Measurements from ENCODE around the gene TRAF6. TPM values are rescaled to one million over a fixed set of nuclear protein-coding genes. Genes with fewer than 3 reads are reported as not detected.

Gene TRAF6
- total RNA-seq, 1 experiment from 2014 or later, result 6.6 TPM

DNA sequence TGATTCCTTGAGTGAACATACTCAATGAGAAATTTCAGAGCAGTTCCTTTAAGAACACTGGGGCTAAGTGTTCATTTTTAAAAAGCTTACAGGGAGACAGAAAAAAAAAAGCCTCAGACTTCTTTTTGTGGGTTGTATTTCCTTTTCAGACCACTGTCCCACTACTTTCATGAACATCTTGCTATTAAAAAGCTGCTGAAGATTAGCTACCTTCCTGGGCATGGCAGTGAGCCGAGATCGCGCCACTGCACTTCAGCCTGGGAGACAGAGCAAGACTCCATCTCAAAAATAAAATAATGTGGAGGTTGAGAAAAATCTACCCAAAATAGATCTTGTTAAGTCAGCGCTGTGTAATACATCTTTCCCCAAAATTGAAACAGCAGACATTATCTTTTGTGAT, 10.8 kb downstream of the TRAF6 start (continued):
- TF ChIP-seq, protein P1, sequence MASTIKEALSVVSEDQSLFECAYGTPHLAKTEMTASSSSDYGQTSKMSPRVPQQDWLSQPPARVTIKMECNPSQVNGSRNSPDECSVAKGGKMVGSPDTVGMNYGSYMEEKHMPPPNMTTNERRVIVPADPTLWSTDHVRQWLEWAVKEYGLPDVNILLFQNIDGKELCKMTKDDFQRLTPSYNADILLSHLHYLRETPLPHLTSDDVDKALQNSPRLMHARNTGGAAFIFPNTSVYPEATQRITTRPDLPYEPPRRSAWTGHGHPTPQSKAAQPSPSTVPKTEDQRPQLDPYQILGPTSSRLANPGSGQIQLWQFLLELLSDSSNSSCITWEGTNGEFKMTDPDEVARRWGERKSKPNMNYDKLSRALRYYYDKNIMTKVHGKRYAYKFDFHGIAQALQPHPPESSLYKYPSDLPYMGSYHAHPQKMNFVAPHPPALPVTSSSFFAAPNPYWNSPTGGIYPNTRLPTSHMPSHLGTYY (CRISPR knock-in tag; IDR thresholded peaks at IDR 0.05), result no peak
- TF ChIP-seq OVOL2 (CRISPR knock-in tag; IDR thresholded peaks at IDR 0.05; ENCODE audit: borderline replicate concordance) (no peak), MYBL2 (CRISPR knock-in tag; IDR thresholded peaks at IDR 0.05) (no peak), TEAD1 (CRISPR knock-in tag; IDR thresholded peaks at IDR 0.05) (no peak), JAZF1 (CRISPR knock-in tag; IDR thresholded peaks at IDR 0.05) (no peak)

DNA sequence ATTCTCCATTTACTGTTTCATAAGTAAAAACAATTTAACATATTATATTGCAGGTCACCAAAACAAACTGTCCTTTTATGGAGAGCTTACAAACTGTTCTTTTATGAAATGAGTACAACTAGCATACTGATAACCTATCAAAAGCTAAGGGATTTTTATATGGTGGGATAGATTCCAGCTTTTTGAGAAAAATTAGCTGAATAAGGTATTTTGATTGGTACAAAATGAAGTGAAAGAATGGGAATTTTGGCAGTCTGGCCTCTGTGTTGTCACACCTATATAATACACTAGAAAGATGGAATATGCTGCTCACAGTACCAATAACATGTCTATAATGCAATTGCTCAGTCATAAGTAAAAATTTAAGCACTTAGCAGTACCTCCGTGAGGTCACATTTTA, 11.4 kb downstream of the TRAF6 start:
- ChIA-PET CTCF (no interaction called here), POLR2A (interaction anchor here (0.8 kb wide), 1 partner anchor 12 kb away, joined by 4 read pairs; the partner anchor contains the start of gene TRAF6)
- Mint-ChIP-seq H3K27ac (no peak overlapping the region), H3K4me3 (no peak overlapping the region), H3K4me1 (no peaks in the 10 kb centered on the region), H3K27me3 (ENCODE audit: low read depth) (no peaks in the 10 kb centered on the region), H3K9me3 (no peaks in the 10 kb centered on the region), H3K36me3 (no peaks in the 10 kb centered on the region)
- no peak for ATAC-seq
- DNase-seq (ENCODE audit: low spot score), result no peak
- TF ChIP-seq ZNF138 (CRISPR knock-in tag; conservative IDR thresholded peaks at IDR 0.05), result no peak
- TF ChIP-seq, protein P2, sequence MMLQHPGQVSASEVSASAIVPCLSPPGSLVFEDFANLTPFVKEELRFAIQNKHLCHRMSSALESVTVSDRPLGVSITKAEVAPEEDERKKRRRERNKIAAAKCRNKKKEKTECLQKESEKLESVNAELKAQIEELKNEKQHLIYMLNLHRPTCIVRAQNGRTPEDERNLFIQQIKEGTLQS (CRISPR knock-in tag; conservative IDR thresholded peaks at IDR 0.05), result no peak
- no peak for TF ChIP-seq RORB (CRISPR knock-in tag; IDR thresholded peaks at IDR 0.05)
- TF ChIP-seq JUN (CRISPR knock-in tag; IDR thresholded peaks at IDR 0.05), result no peak
- TF ChIP-seq, protein P3, sequence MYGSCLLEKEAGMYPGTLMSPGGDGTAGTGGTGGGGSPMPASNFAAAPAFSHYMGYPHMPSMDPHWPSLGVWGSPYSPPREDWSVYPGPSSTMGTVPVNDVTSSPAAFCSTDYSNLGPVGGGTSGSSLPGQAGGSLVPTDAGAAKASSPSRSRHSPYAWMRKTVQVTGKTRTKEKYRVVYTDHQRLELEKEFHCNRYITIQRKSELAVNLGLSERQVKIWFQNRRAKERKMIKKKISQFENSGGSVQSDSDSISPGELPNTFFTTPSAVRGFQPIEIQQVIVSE (CRISPR knock-in tag; IDR thresholded peaks at IDR 0.05; ENCODE audit: borderline replicate concordance), result no peak
- TF ChIP-seq, protein P4, sequence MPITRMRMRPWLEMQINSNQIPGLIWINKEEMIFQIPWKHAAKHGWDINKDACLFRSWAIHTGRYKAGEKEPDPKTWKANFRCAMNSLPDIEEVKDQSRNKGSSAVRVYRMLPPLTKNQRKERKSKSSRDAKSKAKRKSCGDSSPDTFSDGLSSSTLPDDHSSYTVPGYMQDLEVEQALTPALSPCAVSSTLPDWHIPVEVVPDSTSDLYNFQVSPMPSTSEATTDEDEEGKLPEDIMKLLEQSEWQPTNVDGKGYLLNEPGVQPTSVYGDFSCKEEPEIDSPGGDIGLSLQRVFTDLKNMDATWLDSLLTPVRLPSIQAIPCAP (CRISPR knock-in tag; IDR thresholded peaks at IDR 0.05), result no peak
- no peak for TF ChIP-seq NR3C1 (CRISPR knock-in tag; conservative IDR thresholded peaks at IDR 0.05; ENCODE audit: low read depth)
- no peak for TF ChIP-seq NFYB (CRISPR knock-in tag; conservative IDR thresholded peaks at IDR 0.05; ENCODE audit: low read depth)
- no peak for TF ChIP-seq OVOL2 (CRISPR knock-in tag; IDR thresholded peaks at IDR 0.05; ENCODE audit: borderline replicate concordance)
- no peak for TF ChIP-seq SMAD4 (CRISPR knock-in tag; IDR thresholded peaks at IDR 0.05)

DNA sequence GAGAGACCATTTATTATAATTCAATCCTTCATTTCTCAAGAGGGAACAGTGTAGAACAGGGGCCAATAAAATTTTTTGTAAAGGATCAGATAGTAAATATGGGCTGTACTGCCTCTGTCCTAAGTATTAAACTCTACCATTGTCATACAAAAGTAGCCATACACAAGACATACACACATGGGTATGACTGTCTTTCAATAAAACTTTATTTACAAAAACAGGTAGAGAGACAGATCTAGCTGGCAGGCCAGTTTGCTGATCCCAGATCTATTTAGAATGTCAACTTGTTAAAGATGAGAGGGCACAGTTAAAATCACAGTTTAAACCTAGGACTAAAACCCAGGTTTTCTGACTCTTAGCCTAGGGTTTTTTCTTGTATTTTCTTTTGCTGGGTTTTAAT, 16.7 kb downstream of the TRAF6 start:
- H3K9me3 Mint-ChIP-seq, result no peaks in the 10 kb centered on the region

DNA sequence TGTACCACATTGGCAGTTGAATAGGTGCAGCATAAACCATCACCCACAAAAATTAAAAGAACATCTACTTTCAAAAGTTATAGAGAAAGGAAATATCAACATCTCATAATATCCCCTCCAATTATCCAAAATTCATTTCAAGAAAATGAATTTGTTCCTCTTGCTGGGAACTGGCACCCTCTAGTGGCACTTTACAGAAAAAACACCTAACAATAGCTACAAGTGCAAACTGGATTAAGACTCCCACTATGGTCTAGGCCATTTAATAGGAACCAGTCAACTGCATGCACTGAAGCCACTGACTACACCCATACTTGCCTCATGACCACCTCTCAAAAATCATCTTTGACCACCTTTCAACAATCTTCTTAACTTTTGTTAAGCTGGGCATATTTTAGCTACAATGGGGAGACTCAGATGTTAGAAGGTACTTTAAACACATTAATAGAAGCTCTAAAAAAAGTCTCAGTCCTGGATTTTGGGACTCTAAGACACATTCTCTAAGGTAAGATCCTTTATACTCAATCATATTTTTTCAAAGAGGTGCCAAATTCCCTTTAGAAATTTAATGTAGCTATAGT, 17.3 kb downstream of the TRAF6 start:
- no peak for DNase-seq (ENCODE audit: low spot score)
- CTCF ChIA-PET, result interaction anchor here (0.6 to 2.0 kb wide), 41 partner anchors 8 to 882 kb away, joined by 3 to 49 read pairs (median 5); partner anchors contain the start of genes PRR5L and TRAF6
- Mint-ChIP-seq H3K4me1 (no peaks in the 10 kb centered on the region), H3K36me3 (peaks cover 12% of the 10 kb centered on the region), H3K4me3 (no peak overlapping the region), H3K27me3 (ENCODE audit: low read depth) (no peaks in the 10 kb centered on the region), H3K9me3 (no peaks in the 10 kb centered on the region), H3K27ac (no peak overlapping the region)
- POLR2A ChIA-PET, result interaction anchor here (0.6 to 0.8 kb wide), 2 partner anchors 201 to 772 kb away, joined by 4 read pairs; no protein-coding TSS in a partner anchor
- TF ChIP-seq, protein P5, sequence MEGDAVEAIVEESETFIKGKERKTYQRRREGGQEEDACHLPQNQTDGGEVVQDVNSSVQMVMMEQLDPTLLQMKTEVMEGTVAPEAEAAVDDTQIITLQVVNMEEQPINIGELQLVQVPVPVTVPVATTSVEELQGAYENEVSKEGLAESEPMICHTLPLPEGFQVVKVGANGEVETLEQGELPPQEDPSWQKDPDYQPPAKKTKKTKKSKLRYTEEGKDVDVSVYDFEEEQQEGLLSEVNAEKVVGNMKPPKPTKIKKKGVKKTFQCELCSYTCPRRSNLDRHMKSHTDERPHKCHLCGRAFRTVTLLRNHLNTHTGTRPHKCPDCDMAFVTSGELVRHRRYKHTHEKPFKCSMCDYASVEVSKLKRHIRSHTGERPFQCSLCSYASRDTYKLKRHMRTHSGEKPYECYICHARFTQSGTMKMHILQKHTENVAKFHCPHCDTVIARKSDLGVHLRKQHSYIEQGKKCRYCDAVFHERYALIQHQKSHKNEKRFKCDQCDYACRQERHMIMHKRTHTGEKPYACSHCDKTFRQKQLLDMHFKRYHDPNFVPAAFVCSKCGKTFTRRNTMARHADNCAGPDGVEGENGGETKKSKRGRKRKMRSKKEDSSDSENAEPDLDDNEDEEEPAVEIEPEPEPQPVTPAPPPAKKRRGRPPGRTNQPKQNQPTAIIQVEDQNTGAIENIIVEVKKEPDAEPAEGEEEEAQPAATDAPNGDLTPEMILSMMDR (IDR thresholded peaks at IDR 0.05), result peak; percentile 57
- TF ChIP-seq, protein P6, sequence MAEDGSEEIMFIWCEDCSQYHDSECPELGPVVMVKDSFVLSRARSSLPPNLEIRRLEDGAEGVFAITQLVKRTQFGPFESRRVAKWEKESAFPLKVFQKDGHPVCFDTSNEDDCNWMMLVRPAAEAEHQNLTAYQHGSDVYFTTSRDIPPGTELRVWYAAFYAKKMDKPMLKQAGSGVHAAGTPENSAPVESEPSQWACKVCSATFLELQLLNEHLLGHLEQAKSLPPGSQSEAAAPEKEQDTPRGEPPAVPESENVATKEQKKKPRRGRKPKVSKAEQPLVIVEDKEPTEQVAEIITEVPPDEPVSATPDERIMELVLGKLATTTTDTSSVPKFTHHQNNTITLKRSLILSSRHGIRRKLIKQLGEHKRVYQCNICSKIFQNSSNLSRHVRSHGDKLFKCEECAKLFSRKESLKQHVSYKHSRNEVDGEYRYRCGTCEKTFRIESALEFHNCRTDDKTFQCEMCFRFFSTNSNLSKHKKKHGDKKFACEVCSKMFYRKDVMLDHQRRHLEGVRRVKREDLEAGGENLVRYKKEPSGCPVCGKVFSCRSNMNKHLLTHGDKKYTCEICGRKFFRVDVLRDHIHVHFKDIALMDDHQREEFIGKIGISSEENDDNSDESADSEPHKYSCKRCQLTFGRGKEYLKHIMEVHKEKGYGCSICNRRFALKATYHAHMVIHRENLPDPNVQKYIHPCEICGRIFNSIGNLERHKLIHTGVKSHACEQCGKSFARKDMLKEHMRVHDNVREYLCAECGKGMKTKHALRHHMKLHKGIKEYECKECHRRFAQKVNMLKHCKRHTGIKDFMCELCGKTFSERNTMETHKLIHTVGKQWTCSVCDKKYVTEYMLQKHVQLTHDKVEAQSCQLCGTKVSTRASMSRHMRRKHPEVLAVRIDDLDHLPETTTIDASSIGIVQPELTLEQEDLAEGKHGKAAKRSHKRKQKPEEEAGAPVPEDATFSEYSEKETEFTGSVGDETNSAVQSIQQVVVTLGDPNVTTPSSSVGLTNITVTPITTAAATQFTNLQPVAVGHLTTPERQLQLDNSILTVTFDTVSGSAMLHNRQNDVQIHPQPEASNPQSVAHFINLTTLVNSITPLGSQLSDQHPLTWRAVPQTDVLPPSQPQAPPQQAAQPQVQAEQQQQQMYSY (CRISPR knock-in tag; IDR thresholded peaks at IDR 0.05), result no peak
- ATAC-seq, result peak; percentile 60

More for the DNA sequence above, 16.7 kb downstream of the TRAF6 start:
- TF ChIP-seq RORB (CRISPR knock-in tag; IDR thresholded peaks at IDR 0.05), result no peak
- no peak for TF ChIP-seq OVOL2 (CRISPR knock-in tag; IDR thresholded peaks at IDR 0.05; ENCODE audit: borderline replicate concordance)
- no peaks in the 10 kb centered on the region for H3K27me3 Mint-ChIP-seq (ENCODE audit: low read depth)
- no peak overlapping the region for H3K27ac Mint-ChIP-seq
- no peaks in the 10 kb centered on the region for H3K4me1 Mint-ChIP-seq
- POLR2A ChIA-PET, result interaction anchor here (0.8 kb wide), 1 partner anchor 201 kb away, joined by 4 read pairs; no protein-coding TSS in a partner anchor
- CTCF ChIA-PET, result interaction anchor here (0.6 to 2.0 kb wide), 41 partner anchors 8 to 883 kb away, joined by 3 to 49 read pairs (median 5); partner anchors contain the start of genes PRR5L and TRAF6
- no peak overlapping the region for H3K4me3 Mint-ChIP-seq
- H3K36me3 Mint-ChIP-seq, result peaks cover 12% of the 10 kb centered on the region
- DNase-seq (ENCODE audit: low spot score) (no peak), ATAC-seq (no peak)
